ENCODE data around the gene SORBS1.

The SORBS1 gene

GRCh38 chr10:95416973-95417372 lies 144.2 kb downstream of the SORBS1 start:
- no peak overlapping the region for H3K4me3 ChIP-seq (ENCODE audit: low read length)
- no peak for TF ChIP-seq ZNF274 (IDR thresholded peaks at IDR 0.05; ENCODE audit: low read depth, low read length)

GRCh38 chr10:95416270-95416669 lies 144.9 kb downstream of the SORBS1 start:
- no peak for TF ChIP-seq ZNF274 (IDR thresholded peaks at IDR 0.05; ENCODE audit: low read depth, low read length)
- H3K4me3 ChIP-seq (ENCODE audit: low read length) = no peak overlapping the region

GRCh38 chr10:95415621-95416031 lies 145.5 kb downstream of the SORBS1 start:
- TF ChIP-seq ZNF274 (IDR thresholded peaks at IDR 0.05; ENCODE audit: low read depth, low read length) = no peak
- H3K4me3 ChIP-seq (ENCODE audit: low read length) = no peak overlapping the region

GRCh38 chr10:95414844-95415485 lies 146.2 kb downstream of the SORBS1 start:
- no peak for TF ChIP-seq ZNF274 (IDR thresholded peaks at IDR 0.05; ENCODE audit: low read depth, low read length)
- H3K4me3 ChIP-seq (ENCODE audit: low read length) = no peak overlapping the region

- TF ChIP-seq ZNF274 (IDR thresholded peaks at IDR 0.05; ENCODE audit: low read depth, low read length) = no peak
- no peak overlapping the region for H3K4me3 ChIP-seq (ENCODE audit: low read length)
Measured at GRCh38 chr10:95414016-95414830, 146.9 kb downstream of the SORBS1 start.

- H3K4me3 ChIP-seq (ENCODE audit: low read length) = no peak overlapping the region
- TF ChIP-seq ZNF274 (IDR thresholded peaks at IDR 0.05; ENCODE audit: low read depth, low read length) = no peak
Measured at GRCh38 chr10:95413588-95413987, 147.6 kb downstream of the SORBS1 start.

GRCh38 chr10:95411635-95412034 lies 149.5 kb downstream of the SORBS1 start:
- no peak overlapping the region for H3K4me3 ChIP-seq (ENCODE audit: low read length)
- no peak for TF ChIP-seq ZNF274 (IDR thresholded peaks at IDR 0.05; ENCODE audit: low read depth, low read length)

GRCh38 chr10:95408983-95409873 lies 151.9 kb downstream of the SORBS1 start:
- H3K4me3 ChIP-seq (ENCODE audit: low read length) = no peak overlapping the region
- TF ChIP-seq ZNF274 (IDR thresholded peaks at IDR 0.05; ENCODE audit: low read depth, low read length) = no peak

GRCh38 chr10:95408148-95408960 lies 152.8 kb downstream of the SORBS1 start:
- no peak overlapping the region for H3K4me3 ChIP-seq (ENCODE audit: low read length)
- no peak for TF ChIP-seq ZNF274 (IDR thresholded peaks at IDR 0.05; ENCODE audit: low read depth, low read length)

GRCh38 chr10:95407546-95407945 lies 153.6 kb downstream of the SORBS1 start:
- no peak for TF ChIP-seq ZNF274 (IDR thresholded peaks at IDR 0.05; ENCODE audit: low read depth, low read length)
- H3K4me3 ChIP-seq (ENCODE audit: low read length) = no peak overlapping the region

- no peak for TF ChIP-seq ZNF274 (IDR thresholded peaks at IDR 0.05; ENCODE audit: low read depth, low read length)
Measured at GRCh38 chr10:95406651-95407280, 154.4 kb downstream of the SORBS1 start.

GRCh38 chr10:95405655-95406054 lies 155.5 kb downstream of the SORBS1 start:
- no peak for TF ChIP-seq ZNF274 (IDR thresholded peaks at IDR 0.05; ENCODE audit: low read depth, low read length)
- no peak overlapping the region for H3K4me3 ChIP-seq (ENCODE audit: low read length)

More at GRCh38 chr10:95406651-95407280, 154.4 kb downstream of the SORBS1 start:
- H3K4me3 ChIP-seq (ENCODE audit: low read length) = no peak overlapping the region

- TF ChIP-seq ZNF274 (IDR thresholded peaks at IDR 0.05; ENCODE audit: low read depth, low read length) = no peak
- H3K4me3 ChIP-seq (ENCODE audit: low read length) = no peak overlapping the region
Measured at GRCh38 chr10:95404864-95405263, 156.3 kb downstream of the SORBS1 start.

Measured in GM08714 (cell line).